Neural cell (in vitro differentiated cells): Measurements from ENCODE around the gene FAM167B. TPM values are rescaled to one million over a fixed set of nuclear protein-coding genes. Genes with fewer than 3 reads are reported as not detected.

Experiments
- H2AFZ ChIP-seq: fragments of 200-600, 300-800 bp; sonication (generic), shearing (Covaris generic); 2 replicates; pipeline ENCODE4 v1.6.0; 2014; ENCODE audit warnings: low read depth, mild to moderate bottlenecking, antibody characterized with exemption, low read length, moderate library complexity
- H3F3A ChIP-seq: fragments of 200-600 bp; shearing (Covaris generic); 2 replicates; pipeline ENCODE4 v1.6.1; 2016; ENCODE audit warnings: mild to moderate bottlenecking, moderate library complexity, mixed read lengths, antibody characterized with exemption, low read length; ENCODE audit not compliant: insufficient read depth, poor library complexity, severe bottlenecking
- H3K27ac ChIP-seq: fragments of 200-600, 300-800 bp; sonication (generic), shearing (Covaris generic); 2 replicates; pipeline ENCODE4 v1.5.1; 2014; ENCODE audit warnings: mild to moderate bottlenecking, low read length, moderate library complexity
- H3K27me3 ChIP-seq: fragments of 300-800, 200-600 bp; sonication (generic), shearing (Covaris generic); 2 replicates; pipeline ENCODE4 v1.6.0; 2014; ENCODE audit warnings: mild to moderate bottlenecking, low read depth, low read length, moderate library complexity; ENCODE audit not compliant: insufficient read depth
- H3K36me3 ChIP-seq: fragments of 300-800, 200-600 bp; sonication (generic), shearing (Covaris generic); 2 replicates; pipeline ENCODE4 v1.5.1; 2014; ENCODE audit warnings: mild to moderate bottlenecking, antibody characterized with exemption, low read length, moderate library complexity; ENCODE audit not compliant: insufficient read depth
- H3K4me2 ChIP-seq: fragments of 300-800, 200-600 bp; sonication (generic), shearing (Covaris generic); 2 replicates; pipeline ENCODE4 v1.6.0; 2014; ENCODE audit warnings: mild to moderate bottlenecking, low read length
- H3K4me3 ChIP-seq: fragments of 300-800, 200-600 bp; sonication (generic), shearing (Covaris generic); 2 replicates; pipeline ENCODE4 v1.5.1; 2014; ENCODE audit warnings: mild to moderate bottlenecking, low read length, moderate library complexity
- H3K79me2 ChIP-seq: fragments of 200-600 bp; shearing (Covaris generic); replicated peaks from 2 replicates; pipeline ENCODE4 v1.6.0; 2014; ENCODE audit warnings: mild to moderate bottlenecking, low read length, moderate library complexity; ENCODE audit not compliant: insufficient read depth
- H3K9ac ChIP-seq: fragments of 300-800, 200-600 bp; sonication (generic), shearing (Covaris generic); 2 replicates; pipeline ENCODE4 v1.6.1; 2016; ENCODE audit warnings: mild to moderate bottlenecking, low read length, mixed read lengths
- H3K9me2 ChIP-seq: fragments of 200-600 bp; shearing (Covaris generic); 2 replicates; pipeline ENCODE4 v1.6.1; 2016; ENCODE audit warnings: mild to moderate bottlenecking, low read length, mixed read lengths; ENCODE audit not compliant: insufficient read depth
- H3K9me3 ChIP-seq: fragments of 200-600, 300-800 bp; sonication (generic), shearing (Covaris generic); 2 replicates; pipeline ENCODE4 v1.6.1; 2016; ENCODE audit warnings: mild to moderate bottlenecking, mixed run types, low read length, moderate library complexity, mixed read lengths
- H4K20me1 ChIP-seq: fragments of 200-600 bp; shearing (Covaris generic); 2 replicates; pipeline ENCODE4 v1.6.1; 2016; ENCODE audit warnings: mild to moderate bottlenecking, mixed run types; ENCODE audit not compliant: insufficient read depth
- CTCF ChIP-seq: fragments of 450-650 bp; IDR thresholded peaks from 2 replicates; pipeline ENCODE4 v1.5.1; 2014; ENCODE audit warnings: antibody characterized with exemption, mild to moderate bottlenecking, moderate library complexity; ENCODE audit not compliant: poor library complexity, severe bottlenecking
- EP300 ChIP-seq: fragments of 450-650 bp; conservative IDR thresholded peaks from 2 replicates; pipeline ENCODE4 v1.6.1; 2014; ENCODE audit warnings: antibody characterized with exemption, mild to moderate bottlenecking, moderate library complexity; ENCODE audit not compliant: poor library complexity, severe bottlenecking
- EZH2 ChIP-seq: fragments of 200-600, 300-800 bp; shearing (Covaris generic), sonication (generic); IDR thresholded peaks from 2 replicates; pipeline ENCODE4 v1.6.1; 2014; ENCODE audit warnings: antibody characterized with exemption, low read length, borderline replicate concordance, mild to moderate bottlenecking; ENCODE audit not compliant: insufficient read depth, poor library complexity, severe bottlenecking
- MXI1 ChIP-seq: fragments of 450-650 bp; conservative IDR thresholded peaks from 2 replicates; pipeline ENCODE4 v1.6.1; 2014; ENCODE audit warnings: antibody characterized with exemption, mild to moderate bottlenecking; ENCODE audit not compliant: poor library complexity, severe bottlenecking
- POLR2AphosphoS5 ChIP-seq: IDR thresholded peaks from 2 replicates; pipeline ENCODE4 v1.6.1; 2012
- RAD21 ChIP-seq: fragments of 450-650 bp; conservative IDR thresholded peaks from 2 replicates; pipeline ENCODE4 v1.6.1; 2014; ENCODE audit warnings: antibody characterized with exemption, mild to moderate bottlenecking, moderate library complexity
- REST ChIP-seq: IDR thresholded peaks from 2 replicates; pipeline ENCODE4 v1.6.1; 2012; ENCODE audit warnings: borderline replicate concordance
- SMC3 ChIP-seq: fragments of 450-650 bp; conservative IDR thresholded peaks from 2 replicates; pipeline ENCODE4 v1.6.1; 2014; ENCODE audit warnings: antibody characterized with exemption, mild to moderate bottlenecking, moderate library complexity; ENCODE audit not compliant: poor library complexity
- TAF1 ChIP-seq: IDR thresholded peaks from 2 replicates; pipeline ENCODE4 v1.6.1; 2012; ENCODE audit warnings: low read depth
- polyA plus RNA-seq: library from polyadenylated mRNA; depleted of rRNA; stranded (reverse); fragments of >200 nt; gene quantifications from 2 replicates; pipeline ENCODE4 v1.2.3, GENCODE V29; 2014

FAM167B gene
- polyA plus RNA-seq, 1 donor from 2014 or later, result not detected

GRCh38 chr1:32219022-32219421 lies 28.0 kb upstream of the FAM167B start:
- Histone ChIP-seq H3K9ac (no peak overlapping the region), H3K9me3 (no peaks in the 10 kb centered on the region), H3K79me2 (peaks cover 22% of the 10 kb centered on the region), H3F3A (no peaks in the 10 kb centered on the region), H3K4me3 (no peak overlapping the region), H3K36me3 (peaks cover 5% of the 10 kb centered on the region), H3K9me2 (no peaks in the 10 kb centered on the region), H2AFZ (no peak overlapping the region), H3K27ac (no peak overlapping the region), H3K4me2 (no peak overlapping the region), H3K27me3 (no peaks in the 10 kb centered on the region), H4K20me1 (no peaks in the 10 kb centered on the region)
- TF ChIP-seq TAF1 (no peak), SMC3 (no peak), REST (no peak), RAD21 (no peak)

- Histone ChIP-seq H3K27me3 (no peaks in the 10 kb centered on the region), H3K36me3 (peaks cover 5% of the 10 kb centered on the region), H3K79me2 (peaks cover 22% of the 10 kb centered on the region), H3K27ac (peak overlapping the region; percentile 89), H3K4me2 (peak overlapping the region; percentile 93), H3F3A (no peaks in the 10 kb centered on the region), H4K20me1 (no peaks in the 10 kb centered on the region), H3K9me2 (no peaks in the 10 kb centered on the region), H2AFZ (no peak overlapping the region), H3K4me3 (peak overlapping the region; percentile 80), H3K9ac (peak overlapping the region; percentile 89), H3K9me3 (no peaks in the 10 kb centered on the region)
- TF ChIP-seq EZH2 (no peak), POLR2AphosphoS5 (no peak), EP300 (no peak), MXI1 (no peak), REST (no peak), SMC3 (no peak), CTCF (no peak)
Observed at GRCh38 chr1:32220746-32221580, 26.1 kb upstream of the FAM167B start.
